H1 (cell line): ENCODE results near the gene C1QL2. TPM values are rescaled to one million over a fixed set of nuclear protein-coding genes. Genes with fewer than 3 reads are reported as not detected.

Experiments
- CBX8 ChIP-seq: fragments of 300-800, 300-1000 bp; sonication (generic); IDR thresholded peaks from 2 replicates; pipeline ENCODE4 v1.7.1; 2016; ENCODE audit warnings: low read depth, low read length, borderline replicate concordance
- CTCF ChIP-seq, 3 experiments: IDR thresholded peaks; 1 replicate in 2 of 3; 2 replicates in 1 of 3; pipeline versions ENCODE4 v1.5.1 to v1.6.1; 2011; ENCODE audit warnings: low read length in 3 of 3, mild to moderate bottlenecking in 3 of 3, inconsistent platforms in 2 of 3, low read depth in 1 of 3, moderate library complexity in 1 of 3; ENCODE audit not compliant: insufficient read depth in 1 of 3; ENCODE audit errors: control extremely low read depth in 1 of 3
- POLR2A ChIP-seq, 2 experiments: IDR thresholded peaks; 1 replicate in 1 of 2; 2 replicates in 1 of 2; pipeline ENCODE4 v1.6.1; 2011; ENCODE audit warnings: low read depth in 2 of 2, low read length in 2 of 2, mild to moderate bottlenecking in 2 of 2; ENCODE audit errors: control extremely low read depth in 1 of 2
- RAD21 ChIP-seq, 2 experiments: IDR thresholded peaks in 1 of 2; conservative IDR thresholded peaks in 1 of 2; 2 replicates each; pipeline ENCODE4 v1.6.1; 2011; ENCODE audit warnings: low read depth in 2 of 2, low read length in 2 of 2, improper control_type of control experiment in 1 of 2, inconsistent platforms in 1 of 2, mild to moderate bottlenecking in 1 of 2, moderate library complexity in 1 of 2
- polyA plus RNA-seq, 7 experiments: library from polyadenylated mRNA; depleted of rRNA in 3 of 7; stranded (reverse) in 5 of 7; unstranded in 2 of 7; fragments of >200 nt in 5 of 7; fragments of 200-250 nt in 2 of 7; gene quantifications; 1 replicate in 5 of 7; 2 replicates in 1 of 7; 4 replicates in 1 of 7; pipeline versions ENCODE4 v1.2.1 to v1.2.3, GENCODE V29; 2011 to 2013; ENCODE audit warnings: missing spikeins in 2 of 7, mixed read lengths in 2 of 7
- total RNA-seq: library from RNA; stranded (reverse); fragmentation: NEBNext Ultra II Directional; extraction: Animal tissue kit (Norgen Biotek cat#: 25700); gene quantifications from 2 replicates; pipeline ENCODE4 v1.2.1, GENCODE V29; 2021
- TF ChIP-seq, protein P1 (sequence below): fragments of 300-600 bp; sonication (generic); IDR thresholded peaks from 2 replicates; pipeline ENCODE4 v1.7.1; 2012; ENCODE audit warnings: low read length, moderate library complexity, mild to moderate bottlenecking, inconsistent platforms; ENCODE audit not compliant: insufficient replicate concordance

The C1QL2 gene
- total and polyA plus RNA-seq, 2 of the 8 experiments (the other 6 are each of a cell fraction or from before 2014, with no cell fraction given): 0.80 to 0.88 TPM

DNA sequence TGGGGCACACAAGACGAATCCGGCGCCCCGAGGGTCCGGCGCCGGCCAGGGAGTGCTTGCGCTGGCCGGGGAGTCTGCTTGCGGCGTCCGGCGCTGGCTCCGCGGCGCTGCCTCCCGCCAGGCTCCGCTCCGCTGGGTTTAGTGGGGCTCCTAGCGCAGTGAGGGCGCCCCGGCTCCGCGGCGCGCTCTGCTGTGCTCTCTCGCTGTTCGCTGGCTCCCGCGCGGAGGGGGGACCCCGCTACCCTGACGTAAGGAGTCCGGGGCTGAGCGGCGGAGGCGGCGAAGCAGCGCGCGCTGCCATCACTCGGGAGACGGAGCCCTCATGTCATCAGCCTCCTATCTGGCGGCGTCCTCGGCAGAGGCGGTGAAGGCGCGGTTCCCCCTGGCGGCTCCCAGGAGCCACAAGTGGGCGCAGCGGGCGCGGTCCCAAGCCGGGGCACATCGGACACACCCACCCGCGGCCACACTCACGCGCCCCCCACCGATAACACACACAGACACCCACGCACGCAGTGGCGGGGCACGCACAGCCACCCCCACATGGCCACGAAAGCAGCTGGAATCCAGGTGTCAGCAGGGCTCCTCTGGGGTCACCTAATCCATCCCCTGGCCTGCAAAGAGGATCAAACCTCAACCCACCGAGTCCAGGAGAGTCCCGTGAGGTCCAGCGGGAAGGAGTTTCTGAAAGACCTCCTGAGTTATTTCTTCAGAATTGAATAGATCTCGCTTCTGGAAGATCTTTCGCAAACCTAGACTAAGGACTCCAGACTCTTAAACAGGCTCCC lies at the start of gene C1QL2 (continued):
- TF ChIP-seq CBX8 (no peak), CTCF (IDR thresholded peaks at IDR 0.05; ENCODE audit: control extremely low read depth in 1 of 3, insufficient read depth in 1 of 3, low read depth in 1 of 3, low read length in 3 of 3) (peak; percentile 46 to 56 (median 48)), RAD21 (IDR thresholded peaks at IDR 0.05 in 1 of 2, conservative IDR thresholded peaks at IDR 0.05 in 1 of 2; ENCODE audit: low read depth in 2 of 2, low read length in 2 of 2) (peak; percentile 28 to 53; a peak in 3 of 4 replicates), POLR2A (IDR thresholded peaks at IDR 0.05; ENCODE audit: control extremely low read depth in 1 of 2, low read depth in 2 of 2, low read length in 2 of 2) (no peak)
- TF ChIP-seq, protein P1, sequence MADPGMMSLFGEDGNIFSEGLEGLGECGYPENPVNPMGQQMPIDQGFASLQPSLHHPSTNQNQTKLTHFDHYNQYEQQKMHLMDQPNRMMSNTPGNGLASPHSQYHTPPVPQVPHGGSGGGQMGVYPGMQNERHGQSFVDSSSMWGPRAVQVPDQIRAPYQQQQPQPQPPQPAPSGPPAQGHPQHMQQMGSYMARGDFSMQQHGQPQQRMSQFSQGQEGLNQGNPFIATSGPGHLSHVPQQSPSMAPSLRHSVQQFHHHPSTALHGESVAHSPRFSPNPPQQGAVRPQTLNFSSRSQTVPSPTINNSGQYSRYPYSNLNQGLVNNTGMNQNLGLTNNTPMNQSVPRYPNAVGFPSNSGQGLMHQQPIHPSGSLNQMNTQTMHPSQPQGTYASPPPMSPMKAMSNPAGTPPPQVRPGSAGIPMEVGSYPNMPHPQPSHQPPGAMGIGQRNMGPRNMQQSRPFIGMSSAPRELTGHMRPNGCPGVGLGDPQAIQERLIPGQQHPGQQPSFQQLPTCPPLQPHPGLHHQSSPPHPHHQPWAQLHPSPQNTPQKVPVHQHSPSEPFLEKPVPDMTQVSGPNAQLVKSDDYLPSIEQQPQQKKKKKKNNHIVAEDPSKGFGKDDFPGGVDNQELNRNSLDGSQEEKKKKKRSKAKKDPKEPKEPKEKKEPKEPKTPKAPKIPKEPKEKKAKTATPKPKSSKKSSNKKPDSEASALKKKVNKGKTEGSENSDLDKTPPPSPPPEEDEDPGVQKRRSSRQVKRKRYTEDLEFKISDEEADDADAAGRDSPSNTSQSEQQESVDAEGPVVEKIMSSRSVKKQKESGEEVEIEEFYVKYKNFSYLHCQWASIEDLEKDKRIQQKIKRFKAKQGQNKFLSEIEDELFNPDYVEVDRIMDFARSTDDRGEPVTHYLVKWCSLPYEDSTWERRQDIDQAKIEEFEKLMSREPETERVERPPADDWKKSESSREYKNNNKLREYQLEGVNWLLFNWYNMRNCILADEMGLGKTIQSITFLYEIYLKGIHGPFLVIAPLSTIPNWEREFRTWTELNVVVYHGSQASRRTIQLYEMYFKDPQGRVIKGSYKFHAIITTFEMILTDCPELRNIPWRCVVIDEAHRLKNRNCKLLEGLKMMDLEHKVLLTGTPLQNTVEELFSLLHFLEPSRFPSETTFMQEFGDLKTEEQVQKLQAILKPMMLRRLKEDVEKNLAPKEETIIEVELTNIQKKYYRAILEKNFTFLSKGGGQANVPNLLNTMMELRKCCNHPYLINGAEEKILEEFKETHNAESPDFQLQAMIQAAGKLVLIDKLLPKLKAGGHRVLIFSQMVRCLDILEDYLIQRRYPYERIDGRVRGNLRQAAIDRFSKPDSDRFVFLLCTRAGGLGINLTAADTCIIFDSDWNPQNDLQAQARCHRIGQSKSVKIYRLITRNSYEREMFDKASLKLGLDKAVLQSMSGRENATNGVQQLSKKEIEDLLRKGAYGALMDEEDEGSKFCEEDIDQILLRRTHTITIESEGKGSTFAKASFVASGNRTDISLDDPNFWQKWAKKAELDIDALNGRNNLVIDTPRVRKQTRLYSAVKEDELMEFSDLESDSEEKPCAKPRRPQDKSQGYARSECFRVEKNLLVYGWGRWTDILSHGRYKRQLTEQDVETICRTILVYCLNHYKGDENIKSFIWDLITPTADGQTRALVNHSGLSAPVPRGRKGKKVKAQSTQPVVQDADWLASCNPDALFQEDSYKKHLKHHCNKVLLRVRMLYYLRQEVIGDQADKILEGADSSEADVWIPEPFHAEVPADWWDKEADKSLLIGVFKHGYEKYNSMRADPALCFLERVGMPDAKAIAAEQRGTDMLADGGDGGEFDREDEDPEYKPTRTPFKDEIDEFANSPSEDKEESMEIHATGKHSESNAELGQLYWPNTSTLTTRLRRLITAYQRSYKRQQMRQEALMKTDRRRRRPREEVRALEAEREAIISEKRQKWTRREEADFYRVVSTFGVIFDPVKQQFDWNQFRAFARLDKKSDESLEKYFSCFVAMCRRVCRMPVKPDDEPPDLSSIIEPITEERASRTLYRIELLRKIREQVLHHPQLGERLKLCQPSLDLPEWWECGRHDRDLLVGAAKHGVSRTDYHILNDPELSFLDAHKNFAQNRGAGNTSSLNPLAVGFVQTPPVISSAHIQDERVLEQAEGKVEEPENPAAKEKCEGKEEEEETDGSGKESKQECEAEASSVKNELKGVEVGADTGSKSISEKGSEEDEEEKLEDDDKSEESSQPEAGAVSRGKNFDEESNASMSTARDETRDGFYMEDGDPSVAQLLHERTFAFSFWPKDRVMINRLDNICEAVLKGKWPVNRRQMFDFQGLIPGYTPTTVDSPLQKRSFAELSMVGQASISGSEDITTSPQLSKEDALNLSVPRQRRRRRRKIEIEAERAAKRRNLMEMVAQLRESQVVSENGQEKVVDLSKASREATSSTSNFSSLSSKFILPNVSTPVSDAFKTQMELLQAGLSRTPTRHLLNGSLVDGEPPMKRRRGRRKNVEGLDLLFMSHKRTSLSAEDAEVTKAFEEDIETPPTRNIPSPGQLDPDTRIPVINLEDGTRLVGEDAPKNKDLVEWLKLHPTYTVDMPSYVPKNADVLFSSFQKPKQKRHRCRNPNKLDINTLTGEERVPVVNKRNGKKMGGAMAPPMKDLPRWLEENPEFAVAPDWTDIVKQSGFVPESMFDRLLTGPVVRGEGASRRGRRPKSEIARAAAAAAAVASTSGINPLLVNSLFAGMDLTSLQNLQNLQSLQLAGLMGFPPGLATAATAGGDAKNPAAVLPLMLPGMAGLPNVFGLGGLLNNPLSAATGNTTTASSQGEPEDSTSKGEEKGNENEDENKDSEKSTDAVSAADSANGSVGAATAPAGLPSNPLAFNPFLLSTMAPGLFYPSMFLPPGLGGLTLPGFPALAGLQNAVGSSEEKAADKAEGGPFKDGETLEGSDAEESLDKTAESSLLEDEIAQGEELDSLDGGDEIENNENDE: no peak
